Suprapubic skin (tissue), 4 donors: ENCODE results near the gene SEMA5B. TPM values are rescaled to one million over a fixed set of nuclear protein-coding genes. Genes with fewer than 3 reads are reported as not detected.

ENCODE experiments used
- DNase-seq, 2 donors: peaks; one replicate each; pipeline ENCODE4 v3.0.0-alpha.2; 2019; ENCODE audit warnings: low spot score in 2 of 2
- H3K27ac ChIP-seq: fragments of 200-600 bp; sonication (generic); one replicate; pipeline ENCODE4 v1.5.1; 2019
- H3K27me3 ChIP-seq: fragments of 200-600 bp; sonication (generic); one replicate; pipeline ENCODE4 v1.5.1; 2019
- H3K36me3 ChIP-seq: fragments of 200-600 bp; sonication (generic); one replicate; pipeline ENCODE4 v1.5.1; 2019
- H3K4me1 ChIP-seq: fragments of 200-600 bp; sonication (generic); one replicate; pipeline ENCODE4 v1.5.1; 2019
- H3K4me3 ChIP-seq: fragments of 200-600 bp; sonication (generic); one replicate; pipeline ENCODE4 v1.5.1; 2019; ENCODE audit warnings: mild to moderate bottlenecking
- H3K9me3 ChIP-seq: fragments of 200-600 bp; sonication (generic); one replicate; pipeline ENCODE4 v1.5.1; 2019
- EP300 ChIP-seq: sonication (generic); formaldehyde crosslinking; IDR thresholded peaks from one replicate; pipeline ENCODE4 v1.6.1; 2017; ENCODE audit warnings: antibody characterized with exemption
- POLR2A ChIP-seq, 2 donors: fragments of 450-650 bp; IDR thresholded peaks; one replicate each; pipeline ENCODE4 v1.6.1; 2017; ENCODE audit warnings: antibody characterized with exemption in 2 of 2, mild to moderate bottlenecking in 2 of 2, moderate library complexity in 2 of 2
- POLR2AphosphoS5 ChIP-seq, 3 donors: sonication (generic); formaldehyde crosslinking; IDR thresholded peaks; one replicate each; pipeline ENCODE4 v1.6.1; 2017; ENCODE audit warnings: antibody characterized with exemption in 3 of 3
- WGBS: methylation state at CpG from one replicate; pipeline ENCODE4 v1.1.5; 2018; 5-methylcytosine and 5-hydroxymethylcytosine counted together
- total RNA-seq, 4 donors: library from RNA; depleted of rRNA; stranded (reverse); fragments of >200 nt; gene quantifications; one replicate each; pipeline ENCODE4 v1.1.0, GENCODE V29; 2016
- TF ChIP-seq, protein P1 (sequence below), 2 donors: fragments of 200-600 bp in 1 of 2; fragments of 450-650 bp in 1 of 2; sonication (generic) in 1 of 2; IDR thresholded peaks; one replicate each; pipeline ENCODE4 v1.5.1; 2016 to 2019; ENCODE audit warnings: antibody characterized with exemption in 2 of 2, mild to moderate bottlenecking in 1 of 2, moderate library complexity in 1 of 2

The SEMA5B gene
- total RNA-seq, 4 donors from 2014 or later = 1.4 to 2.0 (median 1.8) TPM; not detected in 1

DNA sequence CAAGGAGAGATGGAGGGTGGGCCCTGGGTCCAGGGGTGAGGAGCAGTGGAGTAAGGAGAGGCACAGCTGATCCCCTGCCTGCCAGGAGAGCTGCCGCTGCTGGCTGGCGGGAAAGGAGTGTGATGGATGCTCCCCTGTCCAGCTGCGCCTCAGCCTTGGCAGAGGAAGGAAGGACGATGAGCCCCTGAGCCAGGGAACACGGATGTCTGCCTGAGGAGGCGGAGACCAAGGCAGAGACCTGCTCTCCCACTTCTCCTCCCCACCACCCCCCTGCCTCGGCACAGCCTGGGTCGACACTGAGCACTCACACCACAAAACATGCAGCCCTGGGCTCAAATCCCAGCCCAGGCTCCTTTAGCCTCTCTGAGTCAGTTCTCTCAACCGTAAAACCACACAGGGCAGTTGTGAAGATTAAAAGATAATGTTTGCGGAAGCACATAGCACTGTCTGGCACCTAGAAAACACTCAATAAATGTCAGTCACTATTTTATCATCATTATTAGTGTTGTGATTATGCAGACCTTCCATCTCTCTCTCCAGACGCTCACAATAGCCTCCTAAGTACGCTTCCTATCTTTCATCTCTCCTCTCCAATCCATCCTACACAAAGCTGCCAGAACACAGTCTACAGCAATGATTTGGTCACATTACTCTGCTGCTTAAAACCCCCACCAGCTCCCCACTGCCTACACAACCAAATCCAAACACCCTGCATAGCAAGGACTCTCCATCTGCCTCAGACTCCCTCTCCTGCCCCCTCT is 52.2 kb downstream of the SEMA5B start:
- 22% methylated on average over 11 of the region's 12 CpGs for WGBS
- H3K27ac ChIP-seq = no peak overlapping the region
- DNase-seq = no peak

DNA sequence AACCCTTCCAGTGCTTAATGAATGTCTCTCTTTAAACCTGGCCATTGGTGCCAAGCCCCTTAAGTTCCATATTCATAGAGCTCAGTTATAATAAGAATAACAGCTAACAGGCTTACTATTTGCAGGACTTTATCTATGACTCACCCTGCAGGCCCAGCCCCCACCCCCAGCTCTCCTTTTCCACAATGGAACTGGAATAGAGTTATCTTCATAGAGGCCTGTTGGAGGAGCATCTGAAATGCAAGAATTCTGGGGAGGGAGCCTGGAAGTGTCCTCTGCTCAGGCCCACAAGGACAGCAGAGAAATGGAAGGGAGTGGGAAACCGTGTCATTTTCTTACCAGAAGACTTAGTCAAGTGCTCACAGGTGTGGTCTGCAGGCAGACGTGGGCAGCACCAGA is 52.8 kb downstream of the SEMA5B start:
- 30% methylated on average over 2 of the region's 2 CpGs for WGBS
- DNase-seq = no peak
- H3K9me3 ChIP-seq = no peaks in the 10 kb centered on the region
- no peak overlapping the region for H3K4me3 ChIP-seq
- TF ChIP-seq POLR2A (IDR thresholded peaks at IDR 0.05) (no peak), EP300 (no peak), POLR2AphosphoS5 (IDR thresholded peaks at IDR 0.05) (no peak)
- TF ChIP-seq, protein P1, sequence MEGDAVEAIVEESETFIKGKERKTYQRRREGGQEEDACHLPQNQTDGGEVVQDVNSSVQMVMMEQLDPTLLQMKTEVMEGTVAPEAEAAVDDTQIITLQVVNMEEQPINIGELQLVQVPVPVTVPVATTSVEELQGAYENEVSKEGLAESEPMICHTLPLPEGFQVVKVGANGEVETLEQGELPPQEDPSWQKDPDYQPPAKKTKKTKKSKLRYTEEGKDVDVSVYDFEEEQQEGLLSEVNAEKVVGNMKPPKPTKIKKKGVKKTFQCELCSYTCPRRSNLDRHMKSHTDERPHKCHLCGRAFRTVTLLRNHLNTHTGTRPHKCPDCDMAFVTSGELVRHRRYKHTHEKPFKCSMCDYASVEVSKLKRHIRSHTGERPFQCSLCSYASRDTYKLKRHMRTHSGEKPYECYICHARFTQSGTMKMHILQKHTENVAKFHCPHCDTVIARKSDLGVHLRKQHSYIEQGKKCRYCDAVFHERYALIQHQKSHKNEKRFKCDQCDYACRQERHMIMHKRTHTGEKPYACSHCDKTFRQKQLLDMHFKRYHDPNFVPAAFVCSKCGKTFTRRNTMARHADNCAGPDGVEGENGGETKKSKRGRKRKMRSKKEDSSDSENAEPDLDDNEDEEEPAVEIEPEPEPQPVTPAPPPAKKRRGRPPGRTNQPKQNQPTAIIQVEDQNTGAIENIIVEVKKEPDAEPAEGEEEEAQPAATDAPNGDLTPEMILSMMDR (IDR thresholded peaks at IDR 0.05) = no peak
- peaks cover 7% of the 10 kb centered on the region for H3K4me1 ChIP-seq
- no peaks in the 10 kb centered on the region for H3K36me3 ChIP-seq
- no peak overlapping the region for H3K27ac ChIP-seq
- H3K27me3 ChIP-seq = peaks cover 8% of the 10 kb centered on the region

More for the DNA sequence above, 52.2 kb downstream of the SEMA5B start:
- TF ChIP-seq POLR2A (IDR thresholded peaks at IDR 0.05) (no peak), POLR2AphosphoS5 (IDR thresholded peaks at IDR 0.05) (no peak), EP300 (no peak)
- TF ChIP-seq, protein P1 (IDR thresholded peaks at IDR 0.05) = no peak
- Histone ChIP-seq H3K27me3 (peaks cover 8% of the 10 kb centered on the region), H3K4me1 (peaks cover under 1% of the 10 kb centered on the region), H3K4me3 (no peak overlapping the region), H3K36me3 (no peaks in the 10 kb centered on the region), H3K9me3 (no peaks in the 10 kb centered on the region)

DNA sequence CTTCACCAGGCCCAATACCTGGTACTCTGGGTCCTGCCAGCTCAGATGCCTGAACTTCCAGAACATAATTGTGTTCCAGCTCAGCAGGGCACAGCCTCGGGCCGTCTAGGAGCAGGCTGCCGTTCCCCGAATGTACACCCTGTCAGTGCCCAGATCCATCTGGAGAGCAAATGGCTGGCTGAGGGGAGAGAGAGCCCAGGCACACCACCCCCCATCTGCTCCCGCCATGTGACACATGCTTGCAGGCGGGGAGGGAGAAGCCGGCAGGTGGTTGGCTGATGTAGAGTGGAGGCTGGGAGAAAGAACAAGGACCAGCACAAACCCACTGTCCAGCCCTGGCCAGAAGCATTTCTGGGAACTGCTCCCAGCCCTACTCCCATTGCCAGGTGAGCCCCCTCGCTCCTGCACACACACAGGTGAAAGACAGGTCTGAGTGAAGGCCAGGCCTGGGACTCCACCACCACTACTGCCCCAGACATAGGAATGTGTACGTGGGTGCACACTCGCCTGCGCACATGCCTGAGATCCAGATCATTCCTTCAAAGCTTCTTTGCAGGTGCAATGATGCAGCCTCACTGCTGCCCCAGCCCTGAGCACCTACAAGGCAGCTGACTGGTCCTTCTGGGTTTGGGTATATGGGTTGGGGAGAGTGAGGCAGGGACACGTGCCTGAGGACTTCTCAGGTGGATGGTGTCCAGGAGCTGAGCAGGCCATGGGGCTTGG is 53.5 kb downstream of the SEMA5B start:
- Histone ChIP-seq H3K27ac (no peak overlapping the region), H3K9me3 (no peaks in the 10 kb centered on the region), H3K4me3 (no peak overlapping the region), H3K4me1 (peaks cover 13% of the 10 kb centered on the region), H3K27me3 (peaks cover 8% of the 10 kb centered on the region), H3K36me3 (no peaks in the 10 kb centered on the region)
- DNase-seq = no peak
- TF ChIP-seq POLR2A (IDR thresholded peaks at IDR 0.05) (no peak), EP300 (no peak), POLR2AphosphoS5 (IDR thresholded peaks at IDR 0.05) (no peak)
- TF ChIP-seq, protein P1 (IDR thresholded peaks at IDR 0.05) = no peak
- 89% methylated on average over 5 of the region's 12 CpGs for whole genome bisulfite sequencing

DNA sequence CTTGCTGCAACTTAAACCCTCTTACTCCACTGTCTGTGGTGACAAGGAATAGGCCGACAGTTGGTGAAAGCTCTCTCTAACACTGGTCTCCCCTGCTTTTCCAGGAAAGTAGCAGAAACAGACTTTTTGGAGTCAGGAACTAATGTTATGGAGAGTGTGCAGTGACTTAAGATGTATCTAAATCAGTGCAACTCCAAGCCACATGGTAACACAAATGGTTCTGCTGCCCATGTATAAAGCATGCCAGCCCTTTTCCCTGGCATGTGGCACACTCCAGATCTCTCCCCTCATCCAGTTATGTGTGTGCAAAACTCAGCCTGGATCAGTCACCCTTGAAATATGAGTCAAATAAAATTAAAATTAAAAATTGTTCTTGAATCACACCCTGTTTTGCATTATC is 55.4 kb downstream of the SEMA5B start:
- Histone ChIP-seq H3K27me3 (peaks cover 3% of the 10 kb centered on the region), H3K4me3 (no peak overlapping the region), H3K36me3 (no peaks in the 10 kb centered on the region), H3K9me3 (no peaks in the 10 kb centered on the region), H3K4me1 (peaks cover 13% of the 10 kb centered on the region), H3K27ac (no peak overlapping the region)
- TF ChIP-seq EP300 (no peak), POLR2AphosphoS5 (IDR thresholded peaks at IDR 0.05) (no peak), POLR2A (IDR thresholded peaks at IDR 0.05) (no peak)
- TF ChIP-seq, protein P1 (IDR thresholded peaks at IDR 0.05) = no peak
- 100% methylated on average over 1 of the region's 1 CpG for WGBS
- no peak for DNase-seq
